HUDEP-2 (cell line): Measurements from ENCODE around the gene TP53I11.

Source experiments
- DNase-seq, 76 experiments: peaks; one replicate each; lab custom pipeline; 2025; ENCODE audit not compliant: unreplicated experiment in 76 of 76; lab: John Stamatoyannopoulos, UW

TP53I11 gene

GRCh38 chr11:44893846-44894617 lies 56.7 kb downstream of the TP53I11 start:
- DNase-seq, result peak in 51 of 76 experiments; percentile 5 to 70 (median 28)

- DNase-seq, result no peak
These were observed 57.3 kb downstream of the TP53I11 start for GRCh38 chr11:44893308-44893822.

GRCh38 chr11:44892843-44893242 lies 57.8 kb downstream of the TP53I11 start:
- DNase-seq, result no peak

GRCh38 chr11:44889266-44889665 lies 61.4 kb downstream of the TP53I11 start:
- no peak for DNase-seq

- no peak for DNase-seq
These were observed 63.0 kb downstream of the TP53I11 start for GRCh38 chr11:44887636-44888035.

GRCh38 chr11:44886790-44887140 lies 63.9 kb downstream of the TP53I11 start:
- DNase-seq, result no peak

- no peak for DNase-seq
These were observed 64.5 kb downstream of the TP53I11 start for GRCh38 chr11:44885919-44886789.

GRCh38 chr11:44885065-44885810 lies 65.4 kb downstream of the TP53I11 start:
- no peak for DNase-seq

GRCh38 chr11:44884056-44884455 lies 66.6 kb downstream of the TP53I11 start:
- DNase-seq, result no peak

GRCh38 chr11:44883277-44883676 lies 67.4 kb downstream of the TP53I11 start:
- DNase-seq, result peak in 4 of 76 experiments; percentile 4 to 19 (median 9)
